Sciatic nerve (tissue), 2 donors: ENCODE results near the gene ENGASE. TPM values are rescaled to one million over a fixed set of nuclear protein-coding genes. Genes with fewer than 3 reads are reported as not detected.
A peak's percentile ranks its signal among the peaks of the same experiment; 100 is the strongest.

Experiments
- ATAC-seq: fragments of 200-7000 bp; cut with Tn5 transposase; one replicate; pipeline ENCODE4 v1.9.1; 2020; ENCODE audit warnings: mild to moderate bottlenecking, moderate library complexity
- DNase-seq: peaks from one replicate; pipeline ENCODE4 v3.0.0-alpha.2; 2020; ENCODE audit warnings: low spot score
- intact Hi-C: fragments of 100-400 bp; cut with DNase I; formaldehyde crosslinking; loops from one replicate; pipeline ENCODE4 v1.14.2; 2022
- total RNA-seq: library from RNA; stranded (reverse); fragmentation: NEBNext Ultra II Directional; extraction: Animal tissue kit (Norgen Biotek cat#: 25700); gene quantifications from one replicate; pipeline ENCODE4 v1.2.1, GENCODE V29; 2021
- donor health status: DM: no; HTN: no; CAD: no.
- donor health status: DM: no; HTN: no; CAD: no.

Gene ENGASE
- total RNA-seq, 1 donor from 2014 or later, result 57.3 TPM

GRCh38 chr17:79087428-79088143, 13.0 kb downstream of the ENGASE start:
- ATAC-seq (peak; percentile 67), DNase-seq (peak; percentile 87)
- intact Hi-C loops, result loop anchor here (5.0 kb wide), 1 partner anchor 300 kb away; no protein-coding TSS in a partner anchor

GRCh38 chr17:79088247-79088996, 13.8 kb downstream of the ENGASE start:
- DNase-seq (no peak), ATAC-seq (no peak)
- intact Hi-C loops, result loop anchor here (5.0 kb wide), 1 partner anchor 299 kb away; no protein-coding TSS in a partner anchor

GRCh38 chr17:79088997-79089328, 14.3 kb downstream of the ENGASE start:
- ATAC-seq, result no peak
- intact Hi-C loops, result loop anchor here (5.0 kb wide), 1 partner anchor 298 kb away; no protein-coding TSS in a partner anchor
- no peak for DNase-seq

GRCh38 chr17:79089720-79090442, 15.3 kb downstream of the ENGASE start:
- DNase-seq, result no peak
- no peak for ATAC-seq
- intact Hi-C loops, result loop anchor here (5.0 to 10.0 kb wide), 2 partner anchors 297 to 615 kb away; no protein-coding TSS in a partner anchor

- intact Hi-C loops, result loop anchor here (10.0 kb wide), 1 partner anchor 614 kb away; no protein-coding TSS in a partner anchor
- ATAC-seq (peak; percentile 49), DNase-seq (no peak)
Observed at GRCh38 chr17:79090443-79091225, 16.0 kb downstream of the ENGASE start.

GRCh38 chr17:79091226-79091670, 16.6 kb downstream of the ENGASE start:
- ATAC-seq (no peak), DNase-seq (no peak)
- intact Hi-C loops, result loop anchor here (10.0 kb wide), 1 partner anchor 614 kb away; no protein-coding TSS in a partner anchor

- intact Hi-C loops, result loop anchor here (10.0 kb wide), 1 partner anchor 612 kb away; no protein-coding TSS in a partner anchor
- ATAC-seq (no peak), DNase-seq (no peak)
Observed at GRCh38 chr17:79092567-79092966, 17.9 kb downstream of the ENGASE start.

GRCh38 chr17:79093270-79093669, 18.6 kb downstream of the ENGASE start:
- no peak for ATAC-seq

GRCh38 chr17:79094261-79094660, 19.6 kb downstream of the ENGASE start:
- no peak for ATAC-seq
- DNase-seq, result no peak
- intact Hi-C loops, result loop anchor here (10.0 kb wide), 1 partner anchor 611 kb away; no protein-coding TSS in a partner anchor

More at GRCh38 chr17:79093270-79093669, 18.6 kb downstream of the ENGASE start:
- no peak for DNase-seq
- intact Hi-C loops, result loop anchor here (10.0 kb wide), 1 partner anchor 612 kb away; no protein-coding TSS in a partner anchor

- ATAC-seq (no peak), DNase-seq (no peak)
- intact Hi-C loops, result loop anchor here (10.0 kb wide), 1 partner anchor 609 kb away; no protein-coding TSS in a partner anchor
Observed at GRCh38 chr17:79095345-79096055, 20.9 kb downstream of the ENGASE start.

- no peak for ATAC-seq
- no peak for DNase-seq
- intact Hi-C loops, result loop anchor here (10.0 kb wide), 1 partner anchor 608 kb away; no protein-coding TSS in a partner anchor
Observed at GRCh38 chr17:79096477-79096876, 21.9 kb downstream of the ENGASE start.

GRCh38 chr17:79097226-79098055, 22.8 kb downstream of the ENGASE start:
- intact Hi-C loops, result loop anchor here (10.0 kb wide), 1 partner anchor 607 kb away; no protein-coding TSS in a partner anchor
- no peak for ATAC-seq
- DNase-seq, result no peak

GRCh38 chr17:79098282-79098867, 23.8 kb downstream of the ENGASE start:
- ATAC-seq (no peak), DNase-seq (no peak)
- intact Hi-C loops, result loop anchor here (10.0 kb wide), 1 partner anchor 606 kb away; no protein-coding TSS in a partner anchor

- intact Hi-C loops, result no loop called here
- no peak for ATAC-seq
- no peak for DNase-seq
Observed at GRCh38 chr17:79100405-79100804, 25.8 kb downstream of the ENGASE start.

GRCh38 chr17:79101111-79101673, 26.6 kb downstream of the ENGASE start:
- no peak for DNase-seq
- intact Hi-C loops, result no loop called here
- ATAC-seq, result no peak

- intact Hi-C loops, result no loop called here
Observed at GRCh38 chr17:79102214-79102613, 27.6 kb downstream of the ENGASE start.

More at GRCh38 chr17:79102214-79102613, 27.6 kb downstream of the ENGASE start:
- ATAC-seq, result no peak
- no peak for DNase-seq
